ENCODE measurements around the gene RBM33. TPM values are rescaled to one million over a fixed set of nuclear protein-coding genes. Genes with fewer than 3 reads are reported as not detected.
A peak's percentile ranks its signal among the peaks of the same experiment; 100 is the strongest.

Gene RBM33
- polyA plus RNA-seq, 3 donors, result 15.0 to 27.7 (median 22.2) TPM

- Mint-ChIP-seq H3K4me3 (peak overlapping the region in 1 of 2 donors; percentile 84), H3K36me3 (no peaks in the 10 kb centered on the region), H3K27me3 (ENCODE audit: low read depth in 3 of 3) (peaks cover 80 to 94% (median 83%) of the 10 kb centered on the region in 3 donors), H3K9me3 (peaks cover 0 to 22% (median 8%) of the 10 kb centered on the region in 7 donors), H3K4me1 (peaks cover 28% of the 10 kb centered on the region), H3K27ac (no peak overlapping the region)
- peak overlapping the region in 1 of 3 experiments; percentile 71 for H3K4me3 ChIP-seq (replicated peaks in 1 of 3; ENCODE audit: low read depth in 2 of 3, low read length in 3 of 3)
- no peak for TF ChIP-seq CTCF (IDR thresholded peaks at IDR 0.05)
- no peak for DNase-seq
- peaks cover 62 to 92% of the 10 kb centered on the region in 2 donors for H3K27me3 ChIP-seq (ENCODE audit: control insufficient read depth in 2 of 2, insufficient read depth in 2 of 2, low read length in 2 of 2)
- no peak overlapping the region for H3K9ac ChIP-seq (ENCODE audit: insufficient read depth, low read length, poor library complexity, severe bottlenecking)
- no peaks in the 10 kb centered on the region for H3K36me3 ChIP-seq (replicated peaks in 1 of 2; ENCODE audit: control insufficient read depth in 1 of 2, insufficient read depth in 2 of 2, low read length in 2 of 2)
- H3K79me2 ChIP-seq (ENCODE audit: insufficient read depth, low read length), result no peaks in the 10 kb centered on the region
- peaks cover 0 to 5% of the 10 kb centered on the region in 2 donors for H3K9me3 ChIP-seq (replicated peaks in 1 of 2; ENCODE audit: control insufficient read depth in 1 of 2, insufficient read depth in 1 of 2, low read length in 2 of 2)
- 7% methylated on average over 14 of the region's 17 CpGs for WGBS (ENCODE audit: insufficient coverage)
- H2AFZ ChIP-seq (ENCODE audit: insufficient read depth, low read depth, low read length, poor library complexity, severe bottlenecking), result no peak overlapping the region
- H3K4me1 ChIP-seq (ENCODE audit: control insufficient read depth in 1 of 2, insufficient read depth in 2 of 2, low read length in 2 of 2), result peaks cover 29 to 50% of the 10 kb centered on the region in 2 donors
- no peaks in the 10 kb centered on the region for H4K20me1 ChIP-seq (ENCODE audit: insufficient read depth, low read length)
- peak overlapping the region; percentile 76 for H3K4me2 ChIP-seq (replicated peaks; ENCODE audit: extremely low read depth, low read length, poor library complexity, severe bottlenecking)
- no peak overlapping the region for H3K27ac ChIP-seq (ENCODE audit: low read depth in 1 of 2, low read length in 2 of 2)
- intact Hi-C loops (cut with micrococcal nuclease), result no loop called here
These were observed 160.0 kb downstream of the RBM33 start for GRCh38 chr7:155804431-155804831.

DNA sequence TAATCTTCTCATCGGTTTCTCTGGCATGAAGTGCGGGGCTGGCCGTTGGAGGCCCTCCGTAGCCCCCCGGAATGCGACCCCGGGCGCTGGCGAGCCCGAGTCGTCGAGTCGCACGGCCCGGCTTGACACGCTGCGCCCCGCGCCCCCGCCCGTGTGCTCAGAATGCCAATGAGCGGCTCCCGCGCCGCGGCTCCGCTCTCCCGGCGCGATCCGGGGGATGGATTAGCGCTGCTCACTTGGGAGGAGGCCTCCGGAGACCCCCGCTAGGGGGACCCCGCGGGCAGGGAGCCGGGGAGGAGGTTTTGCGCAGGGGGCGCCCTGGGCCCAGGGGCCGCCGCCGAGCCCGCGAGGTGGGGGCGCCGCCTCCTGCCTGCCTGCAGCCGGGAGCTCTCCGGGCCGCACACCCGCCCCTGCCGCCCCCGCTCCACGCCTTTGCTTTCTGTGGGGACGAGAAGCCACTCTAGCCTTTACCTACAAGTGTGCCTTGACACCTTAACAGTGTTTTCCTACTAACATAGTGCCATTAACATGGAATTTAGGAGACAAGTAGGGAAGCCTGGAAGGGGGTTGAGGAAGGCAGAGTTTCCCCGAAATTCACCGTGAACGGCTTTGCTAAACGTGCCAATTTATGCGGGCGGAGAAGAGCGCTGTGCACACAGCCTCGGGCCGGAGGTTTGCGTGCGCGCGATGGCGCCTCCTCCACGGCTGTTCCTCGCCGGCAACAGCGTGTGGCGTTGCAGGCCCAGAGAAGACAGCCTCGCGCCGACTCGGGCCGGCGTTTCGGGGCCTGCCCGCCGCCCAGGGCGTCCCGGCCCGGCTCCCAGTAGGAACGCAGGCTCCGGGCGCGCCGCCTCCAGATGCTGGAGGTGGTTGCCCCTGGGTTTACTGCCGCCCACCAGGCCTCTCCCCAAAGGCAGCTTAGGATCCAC is 160.7 kb downstream of the RBM33 start:
- Histone ChIP-seq H3K27me3 (ENCODE audit: control insufficient read depth in 2 of 2, insufficient read depth in 2 of 2, low read length in 2 of 2) (peaks cover 64 to 89% of the 10 kb centered on the region in 2 donors), H3K79me2 (ENCODE audit: insufficient read depth, low read length) (no peaks in the 10 kb centered on the region), H3K36me3 (replicated peaks in 1 of 2; ENCODE audit: control insufficient read depth in 1 of 2, insufficient read depth in 2 of 2, low read length in 2 of 2) (no peaks in the 10 kb centered on the region), H3K4me1 (ENCODE audit: control insufficient read depth in 1 of 2, insufficient read depth in 2 of 2, low read length in 2 of 2) (peaks cover 29 to 50% of the 10 kb centered on the region in 2 donors), H3K4me2 (replicated peaks; ENCODE audit: extremely low read depth, low read length, poor library complexity, severe bottlenecking) (peak overlapping the region; percentile 76), H3K9ac (ENCODE audit: insufficient read depth, low read length, poor library complexity, severe bottlenecking) (no peak overlapping the region), H3K4me3 (replicated peaks in 1 of 3; ENCODE audit: low read depth in 2 of 3, low read length in 3 of 3) (peak overlapping the region in 1 of 3 experiments; percentile 71), H3K27ac (ENCODE audit: low read depth in 1 of 2, low read length in 2 of 2) (no peak overlapping the region), H2AFZ (ENCODE audit: insufficient read depth, low read depth, low read length, poor library complexity, severe bottlenecking) (peak overlapping the region; percentile 29), H4K20me1 (ENCODE audit: insufficient read depth, low read length) (no peaks in the 10 kb centered on the region), H3K9me3 (replicated peaks in 1 of 2; ENCODE audit: control insufficient read depth in 1 of 2, insufficient read depth in 1 of 2, low read length in 2 of 2) (peaks cover 0 to 7% of the 10 kb centered on the region in 2 donors)
- peak; percentile 21 for TF ChIP-seq CTCF (IDR thresholded peaks at IDR 0.05)
- WGBS (ENCODE audit: insufficient coverage), result under 1% methylated on average over 90 of the region's 91 CpGs
- peaks cover 76 to 92% (median 80%) of the 10 kb centered on the region in 3 donors for H3K27me3 Mint-ChIP-seq (ENCODE audit: low read depth in 3 of 3)
- H3K4me3 Mint-ChIP-seq, result peak overlapping the region; percentile 41 to 85
- peaks cover 30% of the 10 kb centered on the region for H3K4me1 Mint-ChIP-seq
- peaks cover 0 to 26% (median 7%) of the 10 kb centered on the region in 7 donors for H3K9me3 Mint-ChIP-seq
- intact Hi-C loops (cut with micrococcal nuclease), result no loop called here
- no peak for DNase-seq
- H3K27ac Mint-ChIP-seq, result no peak overlapping the region
- no peaks in the 10 kb centered on the region for H3K36me3 Mint-ChIP-seq
